Thymus (tissue), 11 donors: ENCODE data around the gene IFNAR2. TPM values are rescaled to one million over a fixed set of nuclear protein-coding genes. Genes with fewer than 3 reads are reported as not detected.
A peak's percentile ranks its signal among the peaks of the same experiment; 100 is the strongest.
"Not testable (repeated sequence)": the region's sequence is repeated elsewhere in the genome, so short reads cannot be mapped to it uniquely, and the experiment has no call there.

Source experiments
- DNase-seq, 9 donors: peaks; one replicate each; pipeline ENCODE4 v3.0.0-alpha.2; 2013; ENCODE audit warnings: low spot score in 9 of 9, low read depth in 6 of 9, missing footprints in 1 of 9
- H3K27ac ChIP-seq, 2 donors: one replicate each; pipeline ENCODE4 v1.5.1; 2013; ENCODE audit warnings: control low read depth in 1 of 2, low read depth in 1 of 2, low read length in 1 of 2, mild to moderate bottlenecking in 1 of 2, moderate library complexity in 1 of 2
- H3K27me3 ChIP-seq, 2 donors: one replicate each; pipeline ENCODE4 v1.5.1; 2013; ENCODE audit warnings: low read length in 1 of 2; ENCODE audit not compliant: control insufficient read depth in 2 of 2, insufficient read depth in 1 of 2
- H3K36me3 ChIP-seq, 2 donors: one replicate each; pipeline ENCODE4 v1.5.1; 2013; ENCODE audit warnings: low read length in 1 of 2, mild to moderate bottlenecking in 1 of 2, moderate library complexity in 1 of 2; ENCODE audit not compliant: control insufficient read depth in 2 of 2, insufficient read depth in 2 of 2
- H3K4me1 ChIP-seq, 2 donors: one replicate each; pipeline ENCODE4 v1.5.1; 2013; ENCODE audit warnings: low read length in 2 of 2; ENCODE audit not compliant: control insufficient read depth in 2 of 2, insufficient read depth in 2 of 2
- H3K4me3 ChIP-seq, 2 donors: one replicate each; pipeline ENCODE4 v1.5.1; 2013; ENCODE audit warnings: low read length in 2 of 2, control low read depth in 1 of 2, mild to moderate bottlenecking in 1 of 2
- H3K9me3 ChIP-seq, 2 donors: one replicate each; pipeline ENCODE4 v1.5.1; 2013; ENCODE audit warnings: low read length in 1 of 2, mild to moderate bottlenecking in 1 of 2; ENCODE audit not compliant: control insufficient read depth in 2 of 2, insufficient read depth in 1 of 2
- WGBS: extraction: QIAGEN DNeasy Blood & Tissue Kit; methylation state at CpG from one replicate; pipeline ENCODE4 v1.1.7; 2013; 5-methylcytosine and 5-hydroxymethylcytosine counted together
- polyA plus RNA-seq: library from polyadenylated mRNA; stranded (reverse); fragments of 200-250 nt; gene quantifications from one replicate; pipeline ENCODE4 v1.2.3, GENCODE V29; 2013
- total RNA-seq: library from RNA; stranded (reverse); fragments of 120-200 nt; gene quantifications from one replicate; pipeline ENCODE4 v1.2.4, GENCODE V29; 2013
- donor health status: healthy.

The IFNAR2 gene
- total and polyA plus RNA-seq, 2 donors, result 11.2 to 36.9 TPM

- H3K27me3 ChIP-seq, H3K4me1 ChIP-seq, H3K36me3 ChIP-seq, H3K9me3 ChIP-seq, DNase-seq, H3K27ac ChIP-seq, H3K4me3 ChIP-seq: not testable (repeated sequence)
- 99% methylated on average over 3 of the region's 3 CpGs for WGBS
Observed at GRCh38 chr21:33225376-33225775, 4.4 kb upstream of the IFNAR2 start.

GRCh38 chr21:33228455-33228854 is 1.3 kb upstream of the IFNAR2 start:
- Histone ChIP-seq H3K4me3 (no peak overlapping the region), H3K9me3 (no peaks in the 10 kb centered on the region), H3K4me1 (peaks cover 19 to 20% of the 10 kb centered on the region in 2 donors), H3K27me3 (no peaks in the 10 kb centered on the region), H3K36me3 (peaks cover 0 to 3% of the 10 kb centered on the region in 2 donors), H3K27ac (no peak overlapping the region)
- no peak for DNase-seq
- 94% methylated on average over 3 of the region's 3 CpGs for WGBS

GRCh38 chr21:33229099-33229783 is 497 bp upstream of the IFNAR2 start:
- H3K9me3 ChIP-seq, result no peaks in the 10 kb centered on the region
- peaks cover 19 to 20% of the 10 kb centered on the region in 2 donors for H3K4me1 ChIP-seq
- peak overlapping the region in 1 of 2 donors; percentile 55 for H3K27ac ChIP-seq
- peak overlapping the region; percentile 31 to 66 for H3K4me3 ChIP-seq
- no peak for DNase-seq
- whole genome bisulfite sequencing, result 45% methylated on average over 18 of the region's 18 CpGs
- no peaks in the 10 kb centered on the region for H3K27me3 ChIP-seq
- peaks cover 0 to 3% of the 10 kb centered on the region in 2 donors for H3K36me3 ChIP-seq

DNA sequence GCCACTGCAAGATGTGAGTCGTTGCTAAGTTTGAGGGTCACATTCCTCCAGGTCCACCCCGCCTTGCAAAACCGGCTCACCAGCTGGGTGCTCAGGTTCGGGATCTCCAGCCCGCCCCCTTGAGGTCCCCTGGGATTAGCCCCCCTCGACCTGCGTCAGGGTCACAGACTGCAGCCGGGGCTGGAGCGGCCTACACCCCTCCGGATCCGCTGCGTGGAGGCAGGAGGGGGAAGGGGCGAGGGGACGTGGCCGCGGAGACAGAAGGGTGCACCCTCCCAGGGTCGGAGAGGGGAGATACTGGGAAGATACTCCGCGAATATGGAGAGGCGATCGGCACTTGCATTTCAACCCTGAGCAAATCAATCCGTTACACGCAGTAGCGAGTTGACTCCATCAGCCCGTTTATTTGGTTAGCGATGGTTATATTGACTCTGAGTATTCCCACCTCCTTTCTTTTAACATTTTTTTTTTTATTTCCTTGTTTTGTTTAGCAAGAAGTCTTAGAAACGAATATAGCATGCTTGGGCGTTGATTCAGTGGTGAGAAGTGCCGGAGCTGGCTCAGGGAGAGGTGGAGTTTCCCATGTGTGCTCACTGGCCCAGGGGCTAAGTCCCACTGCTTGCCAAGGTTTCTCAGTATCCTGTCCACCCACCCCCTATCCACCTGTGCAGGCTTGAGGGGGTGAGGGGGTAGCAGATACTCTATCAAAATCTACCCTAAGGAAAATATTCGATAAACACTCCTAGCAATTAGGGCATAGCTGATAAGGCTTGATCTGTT is 997 bp downstream of the IFNAR2 start:
- H3K36me3 ChIP-seq, result peaks cover 0 to 7% of the 10 kb centered on the region in 2 donors
- peaks cover 20 to 24% of the 10 kb centered on the region in 2 donors for H3K4me1 ChIP-seq
- H3K4me3 ChIP-seq, result peak overlapping the region; percentile 66 to 90
- DNase-seq, result peak in 4 of 9 donors; percentile 36 to 71 (median 43)
- 2% methylated on average over 30 of the region's 30 CpGs for WGBS
- H3K9me3 ChIP-seq, result no peaks in the 10 kb centered on the region
- peak overlapping the region; percentile 88 to 98 for H3K27ac ChIP-seq
- no peaks in the 10 kb centered on the region for H3K27me3 ChIP-seq

GRCh38 chr21:33231526-33231925 is 1.8 kb downstream of the IFNAR2 start:
- H3K4me3 ChIP-seq, result peak overlapping the region; percentile 26 to 90
- H3K4me1 ChIP-seq, result peaks cover 27 to 30% of the 10 kb centered on the region in 2 donors
- H3K27ac ChIP-seq, result peak overlapping the region in 1 of 2 donors; percentile 88
- DNase-seq, result no peak
- 60% methylated on average over 8 of the region's 8 CpGs for WGBS
- no peaks in the 10 kb centered on the region for H3K9me3 ChIP-seq
- H3K36me3 ChIP-seq, result peaks cover 5 to 13% of the 10 kb centered on the region in 2 donors
- no peaks in the 10 kb centered on the region for H3K27me3 ChIP-seq

- H3K36me3 ChIP-seq, result peaks cover 8 to 21% of the 10 kb centered on the region in 2 donors
- no peak for DNase-seq
- H3K27me3 ChIP-seq, result no peaks in the 10 kb centered on the region
- no peaks in the 10 kb centered on the region for H3K9me3 ChIP-seq
- H3K4me3 ChIP-seq, result peak overlapping the region in 1 of 2 donors; percentile 26
- peaks cover 34% of the 10 kb centered on the region in 2 donors for H3K4me1 ChIP-seq
- 9% methylated on average over 5 of the region's 5 CpGs for WGBS
- H3K27ac ChIP-seq, result peak overlapping the region; percentile 42 to 88
Observed at GRCh38 chr21:33232291-33233034, 2.7 kb downstream of the IFNAR2 start.

DNA sequence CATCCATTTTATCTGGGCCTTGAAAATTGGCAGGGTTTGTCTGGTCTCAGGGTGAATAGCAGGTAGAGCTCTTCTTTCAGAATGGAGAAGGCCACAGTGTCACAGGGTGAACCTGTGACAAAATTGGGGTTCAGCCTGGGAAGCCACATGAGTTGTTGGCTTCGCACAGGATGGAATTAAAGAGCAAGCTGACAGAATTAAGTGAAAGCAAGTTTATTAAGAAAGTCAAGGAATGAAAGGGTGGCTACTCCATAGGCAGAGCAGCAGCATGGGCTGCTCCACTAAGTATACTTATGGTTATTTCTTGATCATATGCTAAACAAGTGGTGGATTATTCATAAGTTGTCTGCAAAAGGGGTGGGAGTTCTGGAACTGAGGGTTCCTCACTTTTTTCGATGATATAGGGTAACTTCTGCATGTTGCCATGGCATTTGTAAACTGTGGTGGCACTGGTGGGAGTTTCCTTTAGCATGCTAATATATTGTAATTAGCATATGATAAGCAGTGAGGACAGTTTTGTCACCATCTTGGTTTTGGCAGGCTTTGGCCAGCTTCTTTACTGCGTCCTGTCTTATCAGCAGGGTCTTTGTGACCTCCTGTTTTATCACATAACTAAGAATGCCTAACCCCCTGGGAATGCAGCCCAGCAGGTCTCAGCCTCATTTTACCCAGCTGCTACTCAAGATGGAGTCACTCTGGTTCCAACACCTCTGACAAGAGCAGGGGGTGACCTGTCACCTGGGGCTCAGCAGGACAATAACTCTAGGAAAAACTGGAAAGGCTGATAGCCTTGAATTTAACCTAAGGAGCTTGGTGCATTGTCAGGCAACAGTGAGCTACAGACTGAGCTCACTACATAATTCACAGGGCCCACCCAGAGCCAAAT is 5.1 kb downstream of the IFNAR2 start:
- Histone ChIP-seq H3K4me3 (no peak overlapping the region), H3K4me1 (peaks cover 38 to 44% of the 10 kb centered on the region in 2 donors), H3K36me3 (peaks cover 13 to 25% of the 10 kb centered on the region in 2 donors), H3K27me3 (no peaks in the 10 kb centered on the region), H3K9me3 (no peaks in the 10 kb centered on the region), H3K27ac (no peak overlapping the region)
- no peak for DNase-seq
- WGBS, result 94% methylated on average over 3 of the region's 3 CpGs

DNA sequence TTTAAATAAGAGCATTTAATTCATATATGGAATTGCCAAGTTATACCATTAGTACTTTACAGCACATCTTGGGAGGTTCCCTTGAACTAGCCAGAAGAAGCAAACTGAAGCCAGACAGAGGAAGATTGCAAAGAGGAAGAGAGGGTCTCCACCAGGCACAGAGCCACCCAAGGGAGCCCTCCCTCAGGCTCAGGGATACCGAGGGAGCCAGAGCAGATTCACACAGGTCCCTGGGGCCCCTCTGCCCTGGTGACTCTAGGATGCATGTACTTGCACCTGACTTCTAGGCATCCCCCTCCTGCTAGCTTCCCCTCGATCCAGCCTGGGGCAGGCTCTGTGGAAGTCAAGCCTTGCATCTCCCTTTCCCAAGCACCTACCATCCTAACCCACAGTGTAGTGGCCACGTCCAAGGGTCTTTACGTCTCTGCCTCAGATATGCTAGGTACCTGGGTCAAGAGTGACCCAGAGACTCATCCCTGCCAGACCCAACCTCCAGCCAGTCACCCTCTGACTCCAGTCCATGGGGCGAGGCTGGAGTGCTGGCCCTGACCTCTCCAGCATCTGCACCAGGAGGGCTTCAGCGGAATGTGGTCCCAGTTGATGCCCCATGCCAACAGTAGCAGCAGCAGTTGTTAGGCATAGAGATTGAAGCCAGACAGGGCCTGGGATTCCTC is 6.4 kb downstream of the IFNAR2 start:
- Histone ChIP-seq H3K4me3 (no peak overlapping the region), H3K4me1 (peaks cover 38 to 42% of the 10 kb centered on the region in 2 donors), H3K27ac (peak overlapping the region; percentile 20 to 35), H3K36me3 (peaks cover 13 to 25% of the 10 kb centered on the region in 2 donors), H3K27me3 (no peaks in the 10 kb centered on the region), H3K9me3 (no peaks in the 10 kb centered on the region)
- DNase-seq, result no peak
- 98% methylated on average over 6 of the region's 6 CpGs for WGBS
